Keratinocyte (primary cell): ENCODE results near the gene TRIM69. TPM values are rescaled to one million over a fixed set of nuclear protein-coding genes. Genes with fewer than 3 reads are reported as not detected.

Source experiments
- DNase-seq: peaks from one replicate; pipeline ENCODE4 v3.0.0-alpha.2; 2011; ENCODE audit warnings: low read depth, missing footprints, low spot score
- FAIRE-seq: peaks from 2 replicates; lab custom pipeline; 2011; peaks lifted over from hg19 to GRCh38; lab: Jason Lieb, UNC
- H2AFZ ChIP-seq: 2 replicates; pipeline ENCODE4 v1.6.0; 2012; ENCODE audit warnings: low read length, control low read depth, inconsistent platforms; ENCODE audit not compliant: control insufficient read depth
- H3K27ac ChIP-seq: 2 replicates; pipeline ENCODE4 v1.5.1; 2011; ENCODE audit warnings: low read length; ENCODE audit not compliant: control insufficient read depth, insufficient read depth
- H3K27me3 ChIP-seq: 3 replicates; pipeline ENCODE4 v1.6.0; 2011; ENCODE audit warnings: low read length; ENCODE audit not compliant: control insufficient read depth, insufficient read depth; ENCODE audit errors: extremely low read depth
- H3K36me3 ChIP-seq, 2 experiments: 2 replicates in 1 of 2; 3 replicates in 1 of 2; pipeline ENCODE4 v1.5.1; 2011; ENCODE audit warnings: low read length in 2 of 2, mild to moderate bottlenecking in 1 of 2; ENCODE audit not compliant: control insufficient read depth in 2 of 2, insufficient read depth in 2 of 2; ENCODE audit errors: extremely low read depth in 1 of 2
- H3K4me1 ChIP-seq: 3 replicates; pipeline ENCODE4 v1.5.1; 2011; ENCODE audit warnings: low read length; ENCODE audit not compliant: control insufficient read depth, insufficient read depth; ENCODE audit errors: extremely low read depth
- H3K4me2 ChIP-seq: 3 replicates; pipeline ENCODE4 v1.6.0; 2011; ENCODE audit warnings: low read depth, low read length; ENCODE audit not compliant: control insufficient read depth, insufficient read depth; ENCODE audit errors: extremely low read depth
- H3K4me3 ChIP-seq, 3 experiments: fragments of 200-600 bp in 1 of 3; sonication (generic) in 1 of 3; 2 replicates in 2 of 3; 3 replicates in 1 of 3; pipeline ENCODE4 v1.5.1; 2011 to 2016; ENCODE audit warnings: low read length in 3 of 3, mild to moderate bottlenecking in 3 of 3, control low read depth in 2 of 3, inconsistent platforms in 1 of 3, low read depth in 1 of 3, mixed read lengths in 1 of 3, mixed run types in 1 of 3, moderate library complexity in 1 of 3; ENCODE audit not compliant: control insufficient read depth in 2 of 3, insufficient read depth in 2 of 3; ENCODE audit errors: extremely low read depth in 1 of 3
- H3K79me2 ChIP-seq: 2 replicates; pipeline ENCODE4 v1.6.0; 2012; ENCODE audit warnings: low read length; ENCODE audit not compliant: control insufficient read depth, insufficient read depth
- H3K9ac ChIP-seq: 3 replicates; pipeline ENCODE4 v1.6.0; 2011; ENCODE audit warnings: low read length; ENCODE audit not compliant: control insufficient read depth, insufficient read depth; ENCODE audit errors: extremely low read depth
- H3K9me1 ChIP-seq: 3 replicates; pipeline ENCODE4 v1.6.0; 2011; ENCODE audit warnings: low read length; ENCODE audit not compliant: control insufficient read depth, insufficient read depth; ENCODE audit errors: extremely low read depth
- H3K9me3 ChIP-seq: 2 replicates; pipeline ENCODE4 v1.5.1; 2012; ENCODE audit warnings: low read depth, low read length; ENCODE audit not compliant: control insufficient read depth
- H4K20me1 ChIP-seq: 3 replicates; pipeline ENCODE4 v1.6.0; 2011; ENCODE audit warnings: low read length; ENCODE audit not compliant: control insufficient read depth, insufficient read depth; ENCODE audit errors: extremely low read depth
- EZH2 ChIP-seq: IDR thresholded peaks from one replicate; pipeline ENCODE4 v1.6.1; 2012; ENCODE audit warnings: inconsistent platforms, mild to moderate bottlenecking, low read length, moderate library complexity
- dilution Hi-C: fragments of 300-500 bp; cut with MboI; formaldehyde crosslinking; loops from one replicate; pipeline ENCODE4 v1.7.0; 2020; ENCODE audit warnings: low sequenced_read_pairs; ENCODE audit not compliant: extremely low pct_ligation_motif_present
- polyA plus RNA-seq, 5 experiments: library from polyadenylated mRNA; depleted of rRNA in 3 of 5; stranded (reverse) in 3 of 5; stranded (forward) in 1 of 5; unstranded in 1 of 5; fragments of >200 nt; gene quantifications; 1 replicate in 1 of 5; 2 replicates in 3 of 5; 3 replicates in 1 of 5; pipeline versions ENCODE4 v1.2.1 to v1.2.3, GENCODE V29; 2011 to 2012; ENCODE audit warnings: missing spikeins in 2 of 5, low read depth in 1 of 5, low replicate concordance in 1 of 5
- TF ChIP-seq, protein P1 (sequence below), 3 experiments: IDR thresholded peaks in 1 of 3; conservative IDR thresholded peaks in 1 of 3; optimal IDR thresholded peaks in 1 of 3; 2 replicates in 2 of 3; 3 replicates in 1 of 3; pipeline versions ENCODE3 to v1.5.1; 2011; ENCODE audit warnings: low read length in 3 of 3, mild to moderate bottlenecking in 3 of 3, moderate library complexity in 2 of 3, control low read depth in 1 of 3, inconsistent platforms in 1 of 3; ENCODE audit not compliant: insufficient read depth in 2 of 3; ENCODE audit errors: extremely low read depth in 1 of 3

The TRIM69 gene
- polyA plus RNA-seq, 1 donor (not counting 4 experiments of a cell fraction or from before 2014, with no cell fraction given) = 11.0 TPM

DNA sequence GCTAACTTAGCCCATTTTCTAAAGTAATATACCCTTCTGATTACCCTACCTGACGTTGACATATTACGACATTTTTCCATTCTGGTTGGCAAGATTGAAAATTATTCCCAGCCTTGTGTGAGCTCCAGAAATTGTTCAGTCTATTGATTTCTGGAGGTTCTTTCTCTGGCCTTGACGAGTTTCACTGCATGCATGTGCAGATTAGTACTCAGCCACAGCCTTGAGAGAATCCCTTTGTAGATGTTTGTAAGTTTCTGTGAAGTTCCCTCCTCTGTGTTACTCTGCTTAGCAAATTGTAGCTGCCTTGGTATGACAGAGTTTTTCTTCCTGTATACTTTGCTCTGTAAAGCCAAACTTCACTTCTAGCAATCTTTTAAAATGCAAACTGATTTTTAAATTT, 27.5 kb downstream of the TRIM69 start:
- H3K9ac ChIP-seq = no peak overlapping the region
- H3K9me3 ChIP-seq = no peaks in the 10 kb centered on the region
- H3K27ac ChIP-seq = no peak overlapping the region
- dilution Hi-C loops = no loop called here
- DNase-seq (no peak), FAIRE-seq (no peak)
- H3K9me1 ChIP-seq = no peaks in the 10 kb centered on the region
- no peak overlapping the region for H3K4me2 ChIP-seq
- H3K36me3 ChIP-seq = no peaks in the 10 kb centered on the region
- no peak overlapping the region for H2AFZ ChIP-seq
- TF ChIP-seq, protein P1, sequence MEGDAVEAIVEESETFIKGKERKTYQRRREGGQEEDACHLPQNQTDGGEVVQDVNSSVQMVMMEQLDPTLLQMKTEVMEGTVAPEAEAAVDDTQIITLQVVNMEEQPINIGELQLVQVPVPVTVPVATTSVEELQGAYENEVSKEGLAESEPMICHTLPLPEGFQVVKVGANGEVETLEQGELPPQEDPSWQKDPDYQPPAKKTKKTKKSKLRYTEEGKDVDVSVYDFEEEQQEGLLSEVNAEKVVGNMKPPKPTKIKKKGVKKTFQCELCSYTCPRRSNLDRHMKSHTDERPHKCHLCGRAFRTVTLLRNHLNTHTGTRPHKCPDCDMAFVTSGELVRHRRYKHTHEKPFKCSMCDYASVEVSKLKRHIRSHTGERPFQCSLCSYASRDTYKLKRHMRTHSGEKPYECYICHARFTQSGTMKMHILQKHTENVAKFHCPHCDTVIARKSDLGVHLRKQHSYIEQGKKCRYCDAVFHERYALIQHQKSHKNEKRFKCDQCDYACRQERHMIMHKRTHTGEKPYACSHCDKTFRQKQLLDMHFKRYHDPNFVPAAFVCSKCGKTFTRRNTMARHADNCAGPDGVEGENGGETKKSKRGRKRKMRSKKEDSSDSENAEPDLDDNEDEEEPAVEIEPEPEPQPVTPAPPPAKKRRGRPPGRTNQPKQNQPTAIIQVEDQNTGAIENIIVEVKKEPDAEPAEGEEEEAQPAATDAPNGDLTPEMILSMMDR (optimal IDR thresholded peaks at IDR 0.05 in 1 of 3, IDR thresholded peaks at IDR 0.05 in 1 of 3, conservative IDR thresholded peaks at IDR 0.05 in 1 of 3; ENCODE audit: extremely low read depth in 1 of 3, insufficient read depth in 2 of 3, low read length in 3 of 3) = no peak
- TF ChIP-seq EZH2 = no peak
- H3K4me1 ChIP-seq = no peaks in the 10 kb centered on the region
- no peak overlapping the region for H3K4me3 ChIP-seq
- no peaks in the 10 kb centered on the region for H3K79me2 ChIP-seq
- H3K27me3 ChIP-seq = no peaks in the 10 kb centered on the region
- H4K20me1 ChIP-seq = no peaks in the 10 kb centered on the region

DNA sequence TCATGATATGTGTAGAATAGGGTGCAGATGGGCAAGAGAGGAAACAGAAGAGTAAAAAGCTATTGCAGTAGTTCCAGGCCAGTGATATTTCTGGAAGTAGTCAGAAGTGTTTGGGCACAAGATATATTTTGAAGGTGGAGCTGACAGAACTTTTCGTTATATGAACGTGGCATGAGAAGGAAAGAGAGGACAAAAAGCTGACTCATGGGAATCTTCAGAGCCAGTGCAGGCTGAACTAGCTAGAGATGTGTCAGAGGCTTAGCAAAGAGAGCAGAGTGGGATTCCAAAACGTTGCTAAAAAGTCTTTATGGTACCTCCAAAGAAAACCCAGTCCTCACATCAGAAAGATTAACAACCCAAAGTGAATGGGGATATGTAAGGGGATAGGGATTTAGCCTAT, 28.7 kb downstream of the TRIM69 start:
- no peaks in the 10 kb centered on the region for H3K4me1 ChIP-seq
- dilution Hi-C loops = no loop called here
- no peak for FAIRE-seq

More for the DNA sequence above, 28.7 kb downstream of the TRIM69 start:
- H3K27ac ChIP-seq = no peak overlapping the region
- TF ChIP-seq EZH2 = no peak
- TF ChIP-seq, protein P1 (optimal IDR thresholded peaks at IDR 0.05 in 1 of 3, IDR thresholded peaks at IDR 0.05 in 1 of 3, conservative IDR thresholded peaks at IDR 0.05 in 1 of 3; ENCODE audit: extremely low read depth in 1 of 3, insufficient read depth in 2 of 3, low read length in 3 of 3) = no peak
- no peak overlapping the region for H3K4me3 ChIP-seq
- no peaks in the 10 kb centered on the region for H3K79me2 ChIP-seq
- H3K27me3 ChIP-seq = no peaks in the 10 kb centered on the region
- H4K20me1 ChIP-seq = no peaks in the 10 kb centered on the region
- no peak overlapping the region for H2AFZ ChIP-seq
- H3K9me3 ChIP-seq = no peaks in the 10 kb centered on the region
- no peak overlapping the region for H3K4me2 ChIP-seq
- H3K9me1 ChIP-seq = no peaks in the 10 kb centered on the region
- no peak for DNase-seq
- H3K36me3 ChIP-seq = no peaks in the 10 kb centered on the region
- no peak overlapping the region for H3K9ac ChIP-seq
